Activated naive CD4-positive, alpha-beta T cell treated with anti-CD3 and anti-CD28 coated beads, Interleukin-2, amount 10 ng/mL, durations not matched to agents 7 days and 5 days (primary cell): ENCODE data around the gene CLDN8.

Source experiments
- CTCF ChIA-PET: fragments of 350-600 bp; sonication (Branson Sonifier 250); formaldehyde crosslinking; loops from one replicate; lab custom pipeline; 2021; ENCODE audit warnings: antibody characterized with exemption; lab: Charles Lee
- DNase-seq: peaks from one replicate; pipeline ENCODE4 v3.0.0-alpha.2; 2020
- H3K27ac Mint-ChIP-seq: one replicate; pipeline ENCODE4 v1.8.0; 2021; ENCODE audit warnings: mild to moderate bottlenecking, moderate library complexity, mixed read lengths
- H3K27me3 Mint-ChIP-seq: one replicate; pipeline ENCODE4 v1.8.0; 2021; ENCODE audit warnings: mild to moderate bottlenecking, mixed read lengths
- H3K36me3 Mint-ChIP-seq: one replicate; pipeline ENCODE4 v1.8.0; 2021; ENCODE audit warnings: mixed read lengths
- H3K4me1 Mint-ChIP-seq: one replicate; pipeline ENCODE4 v1.8.0; 2021; ENCODE audit warnings: mixed read lengths
- H3K4me3 Mint-ChIP-seq: one replicate; pipeline ENCODE4 v1.8.0; 2021; ENCODE audit warnings: mild to moderate bottlenecking, moderate library complexity, mixed read lengths
- H3K9me3 Mint-ChIP-seq: one replicate; pipeline ENCODE4 v1.8.0; 2021; ENCODE audit warnings: mixed read lengths

CLDN8 gene

GRCh38 chr21:30216041-30216723 lies at the start of gene CLDN8:
Gene CLDN8 (minus strand): TSS chr21:30216097. CDS start chr21:30215925, 172 bp downstream.
- H3K36me3 Mint-ChIP-seq = no peaks in the 10 kb centered on the region
- no peak for DNase-seq
- H3K27me3 Mint-ChIP-seq = no peaks in the 10 kb centered on the region
- H3K4me1 Mint-ChIP-seq = no peaks in the 10 kb centered on the region
- H3K9me3 Mint-ChIP-seq = no peaks in the 10 kb centered on the region
- H3K4me3 Mint-ChIP-seq = no peak within 1 kb of the TSS
- no peak within 1 kb of the TSS for H3K27ac Mint-ChIP-seq
- CTCF ChIA-PET = no interaction called here

DNA sequence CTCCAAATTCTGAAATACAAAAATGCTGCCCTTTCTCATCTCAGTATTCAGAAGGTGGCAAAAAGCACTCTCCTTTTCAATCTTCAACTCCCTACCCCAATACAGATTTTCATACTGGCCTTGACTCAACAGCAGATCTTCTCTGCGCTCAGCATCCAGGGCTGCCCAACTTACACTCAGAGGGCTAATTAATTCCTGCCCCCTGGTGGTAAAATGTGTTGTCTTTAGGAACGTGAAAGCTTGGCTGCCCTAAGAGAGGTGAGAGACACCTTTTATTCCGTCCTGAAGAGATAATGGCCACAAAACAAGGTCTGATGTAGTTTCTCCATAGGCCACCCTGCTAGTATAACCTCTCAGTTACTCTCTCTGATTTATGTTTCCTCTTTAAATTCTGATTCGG lies 41.9 kb upstream of the CLDN8 start:
- Mint-ChIP-seq H3K4me1 (no peaks in the 10 kb centered on the region), H3K27ac (no peak overlapping the region), H3K4me3 (no peak overlapping the region), H3K27me3 (no peaks in the 10 kb centered on the region), H3K36me3 (no peaks in the 10 kb centered on the region), H3K9me3 (no peaks in the 10 kb centered on the region)
- CTCF ChIA-PET = no interaction called here
- no peak for DNase-seq

- CTCF ChIA-PET = no interaction called here
- no peaks in the 10 kb centered on the region for H3K4me1 Mint-ChIP-seq
- no peaks in the 10 kb centered on the region for H3K9me3 Mint-ChIP-seq
- no peaks in the 10 kb centered on the region for H3K36me3 Mint-ChIP-seq
- no peak overlapping the region for H3K27ac Mint-ChIP-seq
- DNase-seq = no peak
- no peak overlapping the region for H3K4me3 Mint-ChIP-seq
- no peaks in the 10 kb centered on the region for H3K27me3 Mint-ChIP-seq
Observed at GRCh38 chr21:30256100-30256499, 40.2 kb upstream of the CLDN8 start.

DNA sequence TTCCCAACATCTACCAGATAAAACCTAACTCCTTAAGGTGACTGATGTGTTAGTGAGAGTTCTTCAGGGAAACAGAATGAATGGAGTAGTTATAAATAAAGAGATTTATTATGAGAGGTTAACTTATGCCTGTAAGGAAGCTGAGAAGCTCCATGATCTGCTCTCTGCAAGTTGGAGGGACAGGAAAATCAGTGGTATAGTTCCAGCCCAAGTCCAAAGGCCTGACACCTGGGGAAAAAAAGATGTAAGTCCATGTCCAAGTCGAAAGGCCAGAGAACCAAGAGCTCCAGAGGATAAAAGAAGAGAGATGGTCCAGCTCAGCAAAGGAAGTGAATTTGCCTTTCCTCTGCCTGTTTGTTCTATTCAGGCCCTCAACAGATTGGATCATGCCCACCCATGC lies 39.8 kb upstream of the CLDN8 start:
- CTCF ChIA-PET = no interaction called here
- Mint-ChIP-seq H3K36me3 (no peaks in the 10 kb centered on the region), H3K4me1 (no peaks in the 10 kb centered on the region), H3K27ac (no peak overlapping the region), H3K27me3 (no peaks in the 10 kb centered on the region), H3K9me3 (no peaks in the 10 kb centered on the region), H3K4me3 (no peak overlapping the region)
- no peak for DNase-seq

DNA sequence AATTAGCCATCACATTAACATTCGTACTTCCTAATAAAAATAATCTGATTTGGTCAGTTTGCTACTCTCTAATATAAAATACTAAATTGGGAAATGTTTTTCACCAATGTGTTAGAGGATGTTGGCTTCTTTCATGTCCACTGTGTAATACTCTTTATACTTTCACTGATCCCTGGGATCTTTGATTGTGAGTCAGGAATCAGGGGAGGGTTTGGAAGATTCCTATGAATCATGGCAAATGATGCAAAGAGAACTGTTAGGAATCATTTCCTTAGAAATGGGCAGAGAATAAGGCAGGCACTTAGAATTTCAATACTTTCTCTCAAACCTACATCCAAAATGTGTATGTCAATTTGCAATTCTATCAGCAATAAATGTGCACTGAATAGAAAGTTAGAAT lies 35.9 kb upstream of the CLDN8 start:
- DNase-seq = no peak
- Mint-ChIP-seq H3K27ac (no peak overlapping the region), H3K4me3 (no peak overlapping the region), H3K27me3 (no peaks in the 10 kb centered on the region), H3K9me3 (no peaks in the 10 kb centered on the region), H3K36me3 (no peaks in the 10 kb centered on the region), H3K4me1 (no peaks in the 10 kb centered on the region)
- CTCF ChIA-PET = no interaction called here

DNA sequence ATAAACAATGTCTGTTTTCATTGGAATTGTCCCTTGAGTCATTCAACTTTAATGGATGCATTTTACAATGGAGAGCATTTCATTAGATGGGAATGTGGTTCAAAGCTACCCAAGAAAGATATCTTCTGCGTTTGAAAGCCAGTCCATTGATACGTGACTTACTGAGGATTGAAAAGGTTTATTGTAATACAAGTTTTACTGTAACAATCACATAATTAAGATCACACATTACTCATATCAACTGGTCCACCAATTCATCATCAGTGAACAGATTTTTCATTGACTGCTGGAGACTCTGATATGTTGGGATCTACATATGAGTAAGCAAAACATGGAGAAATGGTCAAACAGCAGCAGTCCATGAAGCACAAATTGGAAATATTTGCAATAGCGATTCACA lies 34.0 kb upstream of the CLDN8 start:
- Mint-ChIP-seq H3K4me3 (no peak overlapping the region), H3K27ac (no peak overlapping the region), H3K27me3 (no peaks in the 10 kb centered on the region), H3K9me3 (no peaks in the 10 kb centered on the region), H3K36me3 (no peaks in the 10 kb centered on the region), H3K4me1 (no peaks in the 10 kb centered on the region)
- CTCF ChIA-PET = no interaction called here
- no peak for DNase-seq

- no peaks in the 10 kb centered on the region for H3K36me3 Mint-ChIP-seq
- CTCF ChIA-PET = no interaction called here
Observed at GRCh38 chr21:30248844-30249243, 32.9 kb upstream of the CLDN8 start.

GRCh38 chr21:30245061-30245460 lies 29.2 kb upstream of the CLDN8 start:
- CTCF ChIA-PET = interaction anchor here (1.2 kb wide), 1 partner anchor 52 kb away, joined by 3 read pairs; no protein-coding TSS in a partner anchor
- no peaks in the 10 kb centered on the region for H3K4me1 Mint-ChIP-seq
- no peaks in the 10 kb centered on the region for H3K9me3 Mint-ChIP-seq
- H3K27me3 Mint-ChIP-seq = no peaks in the 10 kb centered on the region
- no peak overlapping the region for H3K4me3 Mint-ChIP-seq
- no peaks in the 10 kb centered on the region for H3K36me3 Mint-ChIP-seq
- no peak for DNase-seq
- H3K27ac Mint-ChIP-seq = no peak overlapping the region

More at GRCh38 chr21:30248844-30249243, 32.9 kb upstream of the CLDN8 start:
- no peaks in the 10 kb centered on the region for H3K27me3 Mint-ChIP-seq
- H3K9me3 Mint-ChIP-seq = no peaks in the 10 kb centered on the region
- no peak for DNase-seq
- H3K4me1 Mint-ChIP-seq = no peaks in the 10 kb centered on the region
- no peak overlapping the region for H3K27ac Mint-ChIP-seq
- H3K4me3 Mint-ChIP-seq = no peak overlapping the region

DNA sequence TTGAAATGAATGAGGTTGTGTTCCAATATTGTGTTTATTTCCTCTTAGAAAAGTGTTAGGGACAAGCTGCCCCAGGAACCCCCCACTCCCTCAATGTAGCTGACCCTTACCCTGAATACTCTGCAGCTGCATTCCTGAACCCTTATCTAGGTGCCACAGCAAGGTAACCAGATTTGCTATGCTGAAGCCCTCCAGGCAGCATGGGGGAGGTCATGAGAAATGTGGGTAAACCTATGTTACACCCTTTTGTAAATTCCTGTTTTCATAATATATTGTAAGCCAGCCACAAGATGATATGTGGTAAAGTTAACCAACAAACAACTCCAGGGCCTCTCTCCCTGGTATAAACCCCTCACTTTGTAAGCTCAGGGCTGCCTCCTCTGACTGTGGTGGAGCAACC lies 27.8 kb upstream of the CLDN8 start:
- Mint-ChIP-seq H3K4me1 (no peaks in the 10 kb centered on the region), H3K4me3 (no peak overlapping the region), H3K27ac (no peak overlapping the region), H3K27me3 (no peaks in the 10 kb centered on the region), H3K36me3 (no peaks in the 10 kb centered on the region), H3K9me3 (no peaks in the 10 kb centered on the region)
- no peak for DNase-seq
- CTCF ChIA-PET = interaction anchor here (1.2 kb wide), 1 partner anchor 54 kb away, joined by 3 read pairs; no protein-coding TSS in a partner anchor

GRCh38 chr21:30240661-30241060 lies 24.8 kb upstream of the CLDN8 start:
- Mint-ChIP-seq H3K27me3 (no peaks in the 10 kb centered on the region), H3K4me1 (no peaks in the 10 kb centered on the region), H3K4me3 (no peak overlapping the region), H3K36me3 (no peaks in the 10 kb centered on the region), H3K27ac (no peak overlapping the region), H3K9me3 (no peaks in the 10 kb centered on the region)
- CTCF ChIA-PET = no interaction called here
- no peak for DNase-seq

DNA sequence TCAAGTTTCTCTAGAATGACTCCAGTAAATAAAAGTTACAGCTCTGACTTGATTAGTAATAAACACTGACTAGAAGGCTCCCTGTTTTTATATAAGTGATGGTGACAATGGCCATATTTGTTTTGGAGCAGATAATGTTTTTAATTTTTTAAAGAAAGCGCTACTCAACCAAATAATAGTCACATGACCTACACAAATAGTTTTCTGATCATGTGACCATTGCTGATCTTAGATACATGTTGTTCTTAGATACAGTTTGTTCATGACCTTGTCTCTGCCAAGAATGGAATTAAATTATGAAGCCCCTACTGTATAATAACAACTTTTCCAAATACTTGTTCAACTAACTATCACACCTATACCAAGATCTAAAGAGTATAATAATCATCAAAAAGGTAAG lies 22.3 kb upstream of the CLDN8 start:
- no peaks in the 10 kb centered on the region for H3K9me3 Mint-ChIP-seq
- H3K4me1 Mint-ChIP-seq = no peaks in the 10 kb centered on the region
- H3K27ac Mint-ChIP-seq = no peak overlapping the region
- H3K4me3 Mint-ChIP-seq = no peak overlapping the region
- H3K36me3 Mint-ChIP-seq = no peaks in the 10 kb centered on the region
- CTCF ChIA-PET = no interaction called here
- H3K27me3 Mint-ChIP-seq = no peaks in the 10 kb centered on the region
- no peak for DNase-seq

DNA sequence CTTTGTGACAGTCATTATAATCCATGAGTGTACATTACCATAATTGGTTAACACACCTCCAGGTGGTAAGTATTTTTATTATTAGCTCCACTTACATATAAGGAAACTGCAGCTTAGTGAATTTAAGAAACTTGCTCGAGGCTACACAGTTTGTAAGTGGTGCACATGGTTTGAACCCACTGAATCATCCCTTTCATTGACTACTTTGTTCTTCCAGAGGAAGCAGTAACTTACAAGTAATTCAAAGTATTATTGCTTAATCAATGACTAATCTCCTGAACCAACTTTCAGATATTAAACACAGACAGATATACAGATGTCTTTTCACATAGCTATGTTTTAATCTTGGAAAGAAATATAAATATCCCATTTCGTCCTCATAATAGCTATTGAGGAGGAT lies 18.7 kb upstream of the CLDN8 start:
- no peaks in the 10 kb centered on the region for H3K27me3 Mint-ChIP-seq
- no peaks in the 10 kb centered on the region for H3K36me3 Mint-ChIP-seq
- H3K4me1 Mint-ChIP-seq = no peaks in the 10 kb centered on the region
- no peak overlapping the region for H3K4me3 Mint-ChIP-seq
- CTCF ChIA-PET = no interaction called here
- DNase-seq = no peak
- H3K9me3 Mint-ChIP-seq = no peaks in the 10 kb centered on the region
- H3K27ac Mint-ChIP-seq = no peak overlapping the region

DNA sequence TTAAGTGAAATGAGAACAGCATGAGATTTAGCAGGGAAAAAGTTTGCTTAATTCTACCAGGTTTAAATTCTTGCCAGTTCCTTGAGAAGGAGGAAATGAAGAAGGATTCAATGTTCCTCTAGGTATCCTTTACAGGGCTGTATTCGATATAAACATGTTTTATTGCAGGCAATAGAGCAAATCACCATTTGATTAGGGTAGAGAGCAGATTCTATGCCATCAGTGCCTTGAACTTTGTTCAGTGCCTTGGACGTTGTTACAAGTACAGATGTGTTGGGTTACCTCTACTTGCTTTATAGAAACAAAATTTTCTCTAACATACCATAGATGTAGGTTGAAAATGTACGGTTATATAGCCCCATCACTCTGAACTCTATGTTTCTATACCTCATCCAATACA lies 18.2 kb upstream of the CLDN8 start:
- CTCF ChIA-PET = no interaction called here
- H3K27ac Mint-ChIP-seq = no peak overlapping the region
- H3K36me3 Mint-ChIP-seq = no peaks in the 10 kb centered on the region
- no peak for DNase-seq
- H3K9me3 Mint-ChIP-seq = no peaks in the 10 kb centered on the region
- no peaks in the 10 kb centered on the region for H3K4me1 Mint-ChIP-seq
- no peaks in the 10 kb centered on the region for H3K27me3 Mint-ChIP-seq
- H3K4me3 Mint-ChIP-seq = no peak overlapping the region

- no peaks in the 10 kb centered on the region for H3K36me3 Mint-ChIP-seq
- no peak for DNase-seq
- CTCF ChIA-PET = no interaction called here
- H3K27me3 Mint-ChIP-seq = no peaks in the 10 kb centered on the region
- H3K4me3 Mint-ChIP-seq = no peak overlapping the region
- no peaks in the 10 kb centered on the region for H3K9me3 Mint-ChIP-seq
- H3K27ac Mint-ChIP-seq = no peak overlapping the region
- H3K4me1 Mint-ChIP-seq = no peaks in the 10 kb centered on the region
Observed at GRCh38 chr21:30233228-30234020, 17.5 kb upstream of the CLDN8 start.

- no peak for DNase-seq
- Mint-ChIP-seq H3K4me3 (no peak overlapping the region), H3K4me1 (no peaks in the 10 kb centered on the region), H3K27ac (no peak overlapping the region), H3K36me3 (no peaks in the 10 kb centered on the region), H3K27me3 (no peaks in the 10 kb centered on the region), H3K9me3 (no peaks in the 10 kb centered on the region)
- CTCF ChIA-PET = no interaction called here
Observed at GRCh38 chr21:30232011-30232410, 16.1 kb upstream of the CLDN8 start.
